ENCODE results near the gene AIPL1.

Gene AIPL1

GRCh38 chr17:6413065-6413464, 21.9 kb downstream of the AIPL1 start:
- no peak for DNase-seq

GRCh38 chr17:6408735-6409134, 26.2 kb downstream of the AIPL1 start:
- no peak for DNase-seq

GRCh38 chr17:6408276-6408675, 26.6 kb downstream of the AIPL1 start:
- no peak for DNase-seq

GRCh38 chr17:6402258-6402657, 32.7 kb downstream of the AIPL1 start:
- no peak for DNase-seq

GRCh38 chr17:6398955-6399354, 36.0 kb downstream of the AIPL1 start:
- no peak for DNase-seq

GRCh38 chr17:6394055-6394606, 40.8 kb downstream of the AIPL1 start:
- DNase-seq, result no peak

GRCh38 chr17:6393351-6393952, 41.5 kb downstream of the AIPL1 start:
- no peak for DNase-seq

- DNase-seq, result no peak
Observed at GRCh38 chr17:6392609-6393350, 42.1 kb downstream of the AIPL1 start.

GRCh38 chr17:6388416-6388815, 46.5 kb downstream of the AIPL1 start:
- no peak for DNase-seq

- DNase-seq, result no peak
Observed at GRCh38 chr17:6387858-6388257, 47.1 kb downstream of the AIPL1 start.

- DNase-seq, result no peak
Observed at GRCh38 chr17:6387442-6387841, 47.5 kb downstream of the AIPL1 start.

- DNase-seq, result no peak
Observed at GRCh38 chr17:6386041-6386630, 48.8 kb downstream of the AIPL1 start.

GRCh38 chr17:6384481-6384880, 50.4 kb downstream of the AIPL1 start:
- no peak for DNase-seq

- no peak for DNase-seq
Observed at GRCh38 chr17:6381526-6382465, 53.1 kb downstream of the AIPL1 start.

GRCh38 chr17:6380915-6381438, 53.9 kb downstream of the AIPL1 start:
- DNase-seq, result no peak

- DNase-seq, result no peak
Observed at GRCh38 chr17:6377906-6378305, 57.0 kb downstream of the AIPL1 start.

GRCh38 chr17:6376931-6377361, 58.0 kb downstream of the AIPL1 start:
- DNase-seq, result no peak

- DNase-seq, result no peak
Observed at GRCh38 chr17:6374761-6375312, 60.1 kb downstream of the AIPL1 start.

GRCh38 chr17:6374271-6374691, 60.6 kb downstream of the AIPL1 start:
- no peak for DNase-seq
